Duodenal mucosa (tissue), 2 donors: Measurements from ENCODE around the gene CTPS1.

Source experiments
- H3K27ac ChIP-seq: one replicate; pipeline ENCODE4 v1.7.0; 2013; ENCODE audit warnings: low read depth, low read length
- H3K27me3 ChIP-seq, 2 donors: one replicate each; pipeline ENCODE4 v1.7.0; 2013; ENCODE audit warnings: low read length in 2 of 2, control low read depth in 1 of 2; ENCODE audit not compliant: insufficient read depth in 2 of 2, control insufficient read depth in 1 of 2
- H3K36me3 ChIP-seq, 2 donors: one replicate each; pipeline ENCODE4 v1.7.0; 2013; ENCODE audit warnings: low read length in 2 of 2, control low read depth in 1 of 2; ENCODE audit not compliant: insufficient read depth in 2 of 2, control insufficient read depth in 1 of 2
- H3K4me1 ChIP-seq, 2 donors: one replicate each; pipeline ENCODE4 v1.7.0; 2013; ENCODE audit warnings: low read length in 2 of 2, control low read depth in 1 of 2; ENCODE audit not compliant: insufficient read depth in 2 of 2, control insufficient read depth in 1 of 2
- H3K4me3 ChIP-seq, 2 donors: one replicate each; pipeline ENCODE4 v1.7.0; 2013; ENCODE audit warnings: low read length in 2 of 2, low read depth in 1 of 2
- H3K9ac ChIP-seq, 2 donors: one replicate each; pipeline ENCODE4 v1.7.0; 2013; ENCODE audit warnings: low read length in 2 of 2, low read depth in 1 of 2
- H3K9me3 ChIP-seq, 2 donors: one replicate each; pipeline ENCODE4 v1.7.0; 2013; ENCODE audit warnings: low read length in 2 of 2, control low read depth in 1 of 2; ENCODE audit not compliant: control insufficient read depth in 1 of 2

CTPS1 gene

GRCh38 chr1:41037116-41037903, 57.8 kb downstream of the CTPS1 start:
- Histone ChIP-seq H3K27me3 (no peaks in the 10 kb centered on the region), H3K36me3 (peaks cover 23 to 63% of the 10 kb centered on the region in 2 donors), H3K4me3 (no peak overlapping the region), H3K4me1 (no peaks in the 10 kb centered on the region), H3K9me3 (no peaks in the 10 kb centered on the region), H3K9ac (no peak overlapping the region), H3K27ac (no peak overlapping the region)

GRCh38 chr1:41038110-41038509, 58.6 kb downstream of the CTPS1 start:
- Histone ChIP-seq H3K27ac (no peak overlapping the region), H3K27me3 (no peaks in the 10 kb centered on the region), H3K9me3 (no peaks in the 10 kb centered on the region), H3K4me1 (no peaks in the 10 kb centered on the region), H3K4me3 (no peak overlapping the region), H3K36me3 (peaks cover 21 to 57% of the 10 kb centered on the region in 2 donors), H3K9ac (no peak overlapping the region)

- H3K36me3 ChIP-seq = peaks cover 14 to 37% of the 10 kb centered on the region in 2 donors
- H3K27ac ChIP-seq = no peak overlapping the region
- no peaks in the 10 kb centered on the region for H3K9me3 ChIP-seq
- no peak overlapping the region for H3K4me3 ChIP-seq
- H3K4me1 ChIP-seq = peaks cover 28 to 29% of the 10 kb centered on the region in 2 donors
- no peak overlapping the region for H3K9ac ChIP-seq
- no peaks in the 10 kb centered on the region for H3K27me3 ChIP-seq
Observed at GRCh38 chr1:41041614-41042270, 62.2 kb downstream of the CTPS1 start.

GRCh38 chr1:41044187-41044586, 64.7 kb downstream of the CTPS1 start:
- no peak overlapping the region for H3K27ac ChIP-seq

GRCh38 chr1:41045740-41046139, 66.2 kb downstream of the CTPS1 start:
- peaks cover 13 to 26% of the 10 kb centered on the region in 2 donors for H3K36me3 ChIP-seq
- no peaks in the 10 kb centered on the region for H3K9me3 ChIP-seq
- peak overlapping the region; percentile 39 for H3K27ac ChIP-seq
- no peak overlapping the region for H3K9ac ChIP-seq
- H3K27me3 ChIP-seq = no peaks in the 10 kb centered on the region
- peaks cover 32 to 36% of the 10 kb centered on the region in 2 donors for H3K4me1 ChIP-seq
- H3K4me3 ChIP-seq = no peak overlapping the region

More at GRCh38 chr1:41044187-41044586, 64.7 kb downstream of the CTPS1 start:
- Histone ChIP-seq H3K4me3 (no peak overlapping the region), H3K4me1 (peaks cover 32 to 36% of the 10 kb centered on the region in 2 donors), H3K9ac (peak overlapping the region in 1 of 2 donors; percentile 4), H3K9me3 (no peaks in the 10 kb centered on the region), H3K27me3 (no peaks in the 10 kb centered on the region), H3K36me3 (peaks cover 15 to 31% of the 10 kb centered on the region in 2 donors)

GRCh38 chr1:41046347-41046775, 66.9 kb downstream of the CTPS1 start:
- Histone ChIP-seq H3K9me3 (no peaks in the 10 kb centered on the region), H3K4me1 (peaks cover 32 to 36% of the 10 kb centered on the region in 2 donors), H3K27me3 (no peaks in the 10 kb centered on the region), H3K27ac (peak overlapping the region; percentile 39), H3K36me3 (peaks cover 13 to 21% of the 10 kb centered on the region in 2 donors), H3K9ac (no peak overlapping the region), H3K4me3 (no peak overlapping the region)

GRCh38 chr1:41048540-41048939, 69.0 kb downstream of the CTPS1 start:
- Histone ChIP-seq H3K4me1 (peaks cover 32 to 36% of the 10 kb centered on the region in 2 donors), H3K4me3 (no peak overlapping the region), H3K9me3 (no peaks in the 10 kb centered on the region), H3K27ac (no peak overlapping the region), H3K36me3 (peaks cover 13 to 20% of the 10 kb centered on the region in 2 donors), H3K9ac (no peak overlapping the region), H3K27me3 (no peaks in the 10 kb centered on the region)

GRCh38 chr1:41051022-41051421, 71.5 kb downstream of the CTPS1 start:
- peaks cover 13 to 15% of the 10 kb centered on the region in 2 donors for H3K36me3 ChIP-seq

GRCh38 chr1:41053316-41053715, 73.8 kb downstream of the CTPS1 start:
- Histone ChIP-seq H3K9me3 (no peaks in the 10 kb centered on the region), H3K27ac (no peak overlapping the region), H3K9ac (no peak overlapping the region), H3K4me3 (no peak overlapping the region), H3K4me1 (peaks cover 0 to 4% of the 10 kb centered on the region in 2 donors), H3K27me3 (no peaks in the 10 kb centered on the region), H3K36me3 (peaks cover 4% of the 10 kb centered on the region in 2 donors)

More at GRCh38 chr1:41051022-41051421, 71.5 kb downstream of the CTPS1 start:
- Histone ChIP-seq H3K4me1 (peaks cover 10 to 15% of the 10 kb centered on the region in 2 donors), H3K27ac (no peak overlapping the region), H3K9ac (no peak overlapping the region), H3K27me3 (no peaks in the 10 kb centered on the region), H3K9me3 (no peaks in the 10 kb centered on the region), H3K4me3 (no peak overlapping the region)

- Histone ChIP-seq H3K36me3 (peaks cover 0 to 10% of the 10 kb centered on the region in 2 donors), H3K27me3 (no peaks in the 10 kb centered on the region), H3K4me3 (no peak overlapping the region), H3K27ac (no peak overlapping the region), H3K4me1 (no peaks in the 10 kb centered on the region), H3K9ac (no peak overlapping the region), H3K9me3 (no peaks in the 10 kb centered on the region)
Observed at GRCh38 chr1:41056907-41057306, 77.4 kb downstream of the CTPS1 start.
